NCI-H2227 treated with DMSO at 0.1 percent for 48 hours (cell line): ENCODE results near the gene LCLAT1.
A peak's percentile ranks its signal among the peaks of the same experiment; 100 is the strongest.

Source experiments
- DNase-seq: peaks from one replicate; lab custom pipeline; 2025; lab: John Stamatoyannopoulos, UW

Gene LCLAT1

DNA sequence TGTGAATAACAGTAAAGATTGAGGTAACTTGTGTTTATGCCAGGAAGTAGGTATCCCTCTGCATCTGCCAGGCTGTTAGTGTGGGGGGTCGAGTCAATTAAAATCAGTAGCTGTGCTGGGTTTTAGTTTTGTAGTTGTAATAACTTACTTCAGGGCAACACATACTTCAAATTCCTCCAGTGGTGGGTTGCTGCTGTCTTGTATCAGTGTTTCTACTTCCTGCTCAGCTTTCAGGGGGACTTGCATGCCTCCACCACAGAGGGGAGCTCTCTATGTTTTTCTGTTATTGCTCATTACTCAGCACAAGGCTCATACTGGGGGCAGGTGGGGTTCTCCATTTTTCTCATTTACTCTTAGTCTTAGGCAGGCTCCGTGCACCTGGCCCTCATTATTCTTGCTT is 223.4 kb downstream of the LCLAT1 start:
- no peak for DNase-seq

DNA sequence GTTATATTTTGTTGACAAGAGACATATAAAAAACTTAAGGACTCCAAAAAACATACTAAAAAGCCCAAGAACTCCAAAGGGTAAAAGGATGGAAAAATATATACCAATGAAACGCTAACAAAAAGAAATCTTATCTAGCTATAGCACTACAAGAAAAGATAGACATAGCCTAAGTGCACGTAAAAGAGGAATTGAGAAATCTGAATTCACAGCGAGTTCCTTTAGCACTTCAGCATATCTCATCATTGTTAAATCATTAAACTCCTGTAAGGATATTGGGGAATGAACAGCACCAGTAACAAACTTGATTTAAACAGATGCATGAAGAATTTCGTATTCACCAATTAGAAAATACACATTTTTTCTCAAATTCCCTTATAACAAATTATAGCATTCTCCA is 226.1 kb downstream of the LCLAT1 start:
- DNase-seq: no peak

DNA sequence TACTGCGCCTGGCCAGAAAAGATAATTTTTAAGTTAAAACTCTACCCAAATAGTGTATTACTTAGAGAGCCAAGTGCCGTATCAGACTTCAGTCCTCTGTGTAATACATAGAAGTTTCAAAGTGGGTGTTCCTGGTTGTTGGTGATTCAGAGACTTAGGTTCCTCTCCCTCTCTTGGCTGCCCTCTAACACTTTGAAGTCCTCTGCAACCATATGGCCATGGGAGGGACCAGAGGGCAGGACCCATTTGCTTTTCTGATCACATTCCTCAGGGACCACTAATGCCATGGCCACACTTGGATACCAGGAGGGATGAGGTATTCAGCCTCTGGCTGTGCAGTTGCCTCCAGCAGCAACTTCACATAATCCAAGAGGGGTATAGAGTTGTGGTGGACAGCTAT is 228.7 kb downstream of the LCLAT1 start:
- no peak for DNase-seq

DNA sequence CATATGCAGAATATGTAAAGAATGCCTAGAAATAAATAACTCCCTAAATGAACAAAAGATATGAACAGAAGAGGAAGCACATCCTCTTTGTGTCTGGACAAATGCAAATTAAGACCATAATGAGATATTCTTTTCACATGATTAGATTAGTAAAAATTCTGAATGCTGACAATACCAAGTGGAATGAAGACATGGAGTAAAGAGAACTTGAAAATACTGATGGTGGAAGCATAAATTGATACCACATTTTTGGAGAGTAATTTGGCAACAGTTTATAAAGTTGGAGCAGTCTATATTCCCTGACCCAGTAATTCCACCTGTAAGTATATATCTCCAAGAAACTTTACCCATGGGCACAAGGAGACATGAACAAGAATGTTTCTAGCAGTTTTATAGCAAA is 230.2 kb downstream of the LCLAT1 start:
- DNase-seq: no peak

DNA sequence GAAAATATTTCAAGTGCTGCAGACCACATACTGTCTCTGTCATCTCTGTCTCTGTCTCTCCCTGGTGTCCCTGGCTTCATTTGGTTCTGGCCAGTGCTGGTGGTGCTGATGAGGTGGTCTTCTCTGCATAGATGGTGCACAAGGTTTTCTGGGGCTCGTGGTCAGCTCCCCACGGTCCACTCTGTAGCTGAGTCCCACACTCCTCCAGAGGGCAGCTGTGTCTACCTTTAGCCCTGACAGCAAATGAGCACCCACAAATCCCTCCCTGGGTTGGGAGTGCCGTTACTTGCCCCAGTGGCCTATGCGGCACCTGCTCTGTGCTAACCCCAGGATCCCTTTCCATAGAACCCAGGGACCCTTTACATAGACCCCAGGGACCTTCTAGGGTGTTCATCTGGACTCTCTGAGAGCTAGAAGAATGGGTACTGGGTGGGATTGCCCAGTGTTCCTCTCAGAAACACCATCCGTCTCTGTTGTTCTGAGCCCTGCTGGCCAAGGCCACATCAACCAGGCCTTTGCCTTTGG is 230.9 kb downstream of the LCLAT1 start:
- DNase-seq: no peak

DNA sequence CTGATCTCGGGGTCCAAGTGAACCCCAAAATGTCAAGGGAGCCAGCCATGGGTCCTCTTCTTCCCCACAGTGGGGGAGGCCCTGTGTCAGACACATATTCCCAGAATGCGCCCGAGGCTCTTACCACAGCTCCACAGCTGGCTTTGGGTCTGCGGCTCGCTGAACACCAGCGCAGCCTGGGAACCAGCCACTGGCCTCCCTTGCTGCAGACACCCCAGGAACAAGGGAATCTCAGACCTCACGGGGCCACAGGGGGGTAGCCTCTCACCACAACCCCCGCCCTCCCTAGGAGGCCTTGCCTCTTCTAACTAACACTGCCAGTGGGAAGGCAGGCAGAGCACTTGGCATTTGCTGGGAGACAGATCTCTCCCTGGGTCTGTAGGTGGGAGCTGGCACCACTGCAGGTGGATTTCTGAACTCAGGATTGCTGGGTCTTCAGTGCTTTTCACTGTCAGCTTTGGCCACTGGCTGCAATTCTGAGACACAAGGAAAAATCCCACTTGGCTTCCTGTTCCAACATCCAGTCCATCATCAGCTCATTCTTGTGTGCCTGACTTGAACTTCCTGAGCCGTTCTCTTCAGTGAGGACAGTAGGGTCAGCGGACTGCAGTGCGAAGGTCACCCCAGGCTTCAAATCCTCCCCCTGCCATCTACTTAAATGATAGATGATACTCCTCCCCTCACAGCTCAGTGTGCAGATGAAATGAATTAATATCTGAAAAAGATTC is 231.5 kb downstream of the LCLAT1 start:
- DNase-seq: no peak

DNA sequence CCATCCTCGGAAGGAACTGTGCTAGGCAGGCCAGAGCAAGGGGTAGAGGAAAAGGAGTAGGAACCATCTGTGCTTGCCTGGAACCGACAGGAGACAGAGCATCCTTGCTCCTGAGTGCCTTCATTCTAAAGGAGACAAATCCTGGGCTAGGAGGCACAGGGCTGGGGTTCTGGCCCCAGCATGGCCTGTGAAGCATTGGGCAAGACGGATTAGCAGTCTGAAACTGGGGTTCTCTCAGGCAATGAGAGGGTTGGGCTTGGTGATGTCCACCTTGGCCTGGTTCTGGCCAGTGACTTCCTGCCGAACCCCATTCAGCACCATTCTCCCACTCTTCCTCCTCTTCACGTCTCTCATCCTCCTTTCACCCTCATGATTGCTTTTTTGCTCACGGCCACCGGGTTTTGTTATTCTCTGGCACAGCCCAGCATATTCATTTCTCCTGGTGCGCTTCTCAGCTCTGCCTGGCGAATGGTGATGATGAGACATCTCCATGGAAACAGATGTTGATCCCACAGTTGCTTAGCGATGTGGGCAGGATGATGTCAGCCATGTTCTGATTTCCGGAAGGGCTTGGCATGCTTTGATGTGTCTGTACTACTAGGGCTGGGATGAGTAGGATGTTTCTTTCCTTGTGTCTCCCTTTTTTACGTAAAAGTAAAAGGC is 232.5 kb downstream of the LCLAT1 start:
- no peak for DNase-seq

DNA sequence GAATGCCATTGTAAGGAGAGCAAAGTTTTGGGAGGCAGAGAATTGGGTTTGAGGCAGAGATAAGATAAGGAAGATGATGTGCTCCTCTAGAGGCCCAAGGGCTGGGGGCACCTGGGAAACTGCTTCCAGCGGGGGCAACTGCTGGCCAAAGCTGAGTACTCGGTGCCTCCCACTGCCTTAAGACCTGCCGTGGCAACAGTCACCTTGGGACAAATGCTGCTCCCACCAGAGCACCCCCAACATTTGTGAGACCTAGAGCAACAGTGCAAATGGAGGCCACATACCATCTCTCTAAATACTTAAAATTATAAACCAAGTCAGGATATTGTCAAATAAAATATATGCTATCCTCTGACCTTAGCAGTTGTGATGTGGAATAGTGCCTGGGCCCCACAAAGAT is 233.1 kb downstream of the LCLAT1 start:
- no peak for DNase-seq

DNA sequence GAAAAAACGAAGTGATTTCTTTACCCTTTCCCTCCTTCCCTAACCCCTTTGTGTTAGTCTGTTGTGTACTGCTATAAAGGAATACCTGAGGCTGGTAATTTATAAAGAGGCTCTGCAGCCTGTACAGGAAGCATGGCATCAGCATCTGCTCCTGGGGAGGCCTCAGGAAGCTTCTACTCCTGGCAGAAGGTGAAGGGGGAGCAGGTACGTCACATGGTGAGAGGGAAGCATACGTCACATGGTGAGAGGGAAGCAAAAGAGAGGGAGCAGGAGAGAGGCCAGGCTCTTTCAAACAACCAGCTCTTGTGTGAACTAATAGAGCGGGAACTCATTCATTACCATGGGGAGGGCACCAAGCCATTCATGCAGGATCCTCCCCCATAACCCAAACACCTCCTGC is 234.0 kb downstream of the LCLAT1 start:
- no peak for DNase-seq

DNA sequence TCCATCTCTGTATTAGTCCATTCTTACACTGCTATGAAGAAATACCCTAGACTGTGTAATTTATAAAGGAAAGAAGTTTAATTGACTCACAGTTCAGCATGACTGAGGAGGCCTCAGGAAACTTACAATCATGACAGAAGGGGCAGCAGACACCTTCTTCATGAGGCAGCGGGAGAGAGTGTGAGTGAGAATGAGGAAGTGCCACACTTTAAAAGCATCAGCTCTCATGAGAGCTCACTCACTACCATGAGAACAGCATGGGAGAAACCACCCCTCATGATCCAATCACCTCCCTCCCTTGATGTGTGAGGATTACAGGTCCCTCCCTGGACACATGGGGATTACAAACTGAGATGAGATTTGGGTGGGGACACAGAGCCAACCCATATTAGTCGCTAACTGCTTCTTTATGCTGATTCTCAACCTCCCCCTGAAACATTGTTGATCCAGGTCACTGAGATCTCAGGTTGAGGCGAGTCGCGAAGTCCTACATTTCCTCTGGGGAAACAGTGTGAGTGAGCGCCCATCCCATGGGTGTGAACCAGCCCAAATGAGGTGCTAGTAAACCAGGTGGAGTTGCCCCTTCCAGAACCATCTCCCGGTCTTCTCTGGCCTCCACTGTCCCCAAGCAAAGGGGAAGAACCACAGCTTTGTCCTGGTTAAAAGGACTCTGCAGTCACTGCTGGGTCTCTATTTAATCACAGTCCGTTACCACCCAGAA is 236.3 kb downstream of the LCLAT1 start:
- no peak for DNase-seq

DNA sequence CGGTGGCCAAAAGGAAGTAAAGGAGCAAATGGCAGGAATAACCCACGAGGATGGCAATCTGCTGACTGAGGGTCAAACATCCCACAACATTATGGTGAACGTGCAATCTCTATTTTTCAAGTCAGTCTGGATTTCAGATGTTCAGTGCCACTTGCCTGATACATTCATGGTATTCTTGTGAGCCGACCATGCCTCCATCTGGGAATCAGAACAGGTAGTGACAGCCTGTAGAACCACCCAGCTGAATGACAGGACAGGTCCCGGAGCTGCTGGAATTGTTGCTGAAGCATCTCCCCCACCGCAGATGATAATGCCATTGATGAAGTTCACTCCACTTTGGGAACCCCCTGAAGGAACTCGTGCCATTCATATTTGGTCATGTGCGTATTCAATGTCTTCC is 237.0 kb downstream of the LCLAT1 start:
- DNase-seq: no peak

DNA sequence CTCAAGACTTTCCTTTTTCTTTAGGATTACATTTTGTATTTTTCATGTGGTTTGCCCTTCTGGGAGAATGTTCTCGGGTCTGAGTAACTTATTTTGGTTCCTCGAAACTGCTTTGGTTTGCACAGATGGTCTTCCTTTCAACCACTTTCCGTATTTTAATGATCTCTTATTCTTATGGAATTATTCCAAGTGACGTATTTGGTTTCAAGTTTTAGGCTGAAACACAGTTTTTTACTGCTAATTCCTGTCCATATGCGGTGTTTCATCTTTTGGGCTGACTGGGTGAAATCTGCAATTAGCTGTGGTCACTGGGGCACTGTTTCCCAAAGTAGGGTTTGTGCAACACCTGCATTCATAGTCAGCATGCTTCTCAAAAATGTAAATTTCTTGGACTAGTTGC is 237.5 kb downstream of the LCLAT1 start:
- DNase-seq: no peak

DNA sequence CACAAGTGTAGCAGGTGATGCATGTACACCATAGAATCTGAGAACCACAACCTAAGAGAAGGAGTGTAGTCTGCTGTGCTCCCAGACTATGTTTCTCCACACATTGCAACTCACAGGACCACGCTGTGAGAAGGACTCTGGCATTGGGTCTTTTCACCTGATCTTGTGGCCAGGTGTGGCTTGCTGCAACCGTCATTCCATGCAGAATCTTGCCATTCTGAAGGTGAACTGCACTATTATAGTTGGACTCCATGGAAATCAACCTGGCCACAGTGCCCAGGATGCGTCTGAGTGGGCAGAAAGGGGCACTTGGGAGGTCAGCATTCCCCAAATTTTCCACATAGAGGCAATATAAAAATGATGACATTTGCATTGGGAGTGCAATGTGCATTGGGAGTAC is 237.9 kb downstream of the LCLAT1 start:
- DNase-seq: no peak

DNA sequence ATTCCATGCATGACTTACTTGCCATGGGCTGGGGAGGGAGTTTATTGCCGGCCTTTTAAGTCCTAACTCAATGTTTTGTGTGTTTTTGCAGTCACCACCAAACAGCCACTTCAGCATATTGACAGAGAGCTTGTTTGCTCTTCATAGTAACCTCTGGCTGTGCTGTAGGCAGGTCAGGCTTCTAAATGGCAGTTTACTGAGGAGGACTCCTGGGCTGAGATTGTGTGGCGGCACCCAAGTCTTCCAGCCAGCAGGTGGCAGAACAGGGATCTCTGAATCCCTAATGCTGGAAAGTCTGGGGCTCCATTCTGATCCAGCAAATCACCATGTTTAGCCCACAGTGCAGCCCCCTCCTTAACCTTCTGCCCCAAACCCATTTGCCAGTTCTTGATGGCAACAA is 239.0 kb downstream of the LCLAT1 start:
- DNase-seq: peak; percentile 47

DNA sequence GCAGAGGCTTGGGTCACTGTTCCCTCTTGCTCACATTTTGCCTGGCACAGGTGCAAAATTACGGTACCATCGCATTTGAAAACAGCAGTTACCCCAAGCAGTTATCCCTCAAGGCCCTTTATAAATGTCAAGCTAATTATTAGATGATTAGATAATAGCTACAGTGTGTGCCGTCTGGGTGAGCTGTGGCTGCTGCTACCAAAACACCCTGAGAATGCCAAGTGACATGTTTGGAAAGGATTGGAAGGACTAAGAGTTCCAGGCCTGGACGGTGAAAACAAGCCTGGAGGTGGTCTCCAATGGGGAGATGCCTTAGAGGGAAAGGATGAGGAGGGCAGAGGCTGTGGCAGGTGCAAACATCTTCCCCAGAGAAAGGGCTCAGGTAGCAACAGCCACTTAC is 239.6 kb downstream of the LCLAT1 start:
- no peak for DNase-seq

DNA sequence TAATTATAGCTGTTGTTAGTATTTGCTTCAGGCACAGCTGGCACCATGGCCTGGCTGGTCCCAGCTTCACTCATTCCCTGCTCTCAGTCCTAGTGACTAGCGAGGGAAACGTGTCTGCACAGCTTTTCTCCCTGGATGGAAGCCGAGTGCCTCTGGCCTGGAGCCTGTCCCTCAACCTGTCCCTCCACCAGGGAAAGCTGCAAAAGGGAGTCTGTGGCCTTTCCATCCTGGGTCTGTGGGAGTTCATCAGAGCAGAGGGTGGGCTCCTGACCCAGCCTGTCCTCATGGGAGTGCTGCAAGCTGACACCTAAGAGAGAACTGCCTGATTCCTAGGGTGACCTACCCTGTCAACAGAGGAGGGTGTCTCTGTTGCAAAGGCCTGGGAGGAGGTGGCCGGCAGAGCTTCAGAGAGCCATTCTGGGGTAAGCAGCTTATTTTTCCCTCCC is 241.9 kb downstream of the LCLAT1 start:
- peak; percentile 50 for DNase-seq

DNA sequence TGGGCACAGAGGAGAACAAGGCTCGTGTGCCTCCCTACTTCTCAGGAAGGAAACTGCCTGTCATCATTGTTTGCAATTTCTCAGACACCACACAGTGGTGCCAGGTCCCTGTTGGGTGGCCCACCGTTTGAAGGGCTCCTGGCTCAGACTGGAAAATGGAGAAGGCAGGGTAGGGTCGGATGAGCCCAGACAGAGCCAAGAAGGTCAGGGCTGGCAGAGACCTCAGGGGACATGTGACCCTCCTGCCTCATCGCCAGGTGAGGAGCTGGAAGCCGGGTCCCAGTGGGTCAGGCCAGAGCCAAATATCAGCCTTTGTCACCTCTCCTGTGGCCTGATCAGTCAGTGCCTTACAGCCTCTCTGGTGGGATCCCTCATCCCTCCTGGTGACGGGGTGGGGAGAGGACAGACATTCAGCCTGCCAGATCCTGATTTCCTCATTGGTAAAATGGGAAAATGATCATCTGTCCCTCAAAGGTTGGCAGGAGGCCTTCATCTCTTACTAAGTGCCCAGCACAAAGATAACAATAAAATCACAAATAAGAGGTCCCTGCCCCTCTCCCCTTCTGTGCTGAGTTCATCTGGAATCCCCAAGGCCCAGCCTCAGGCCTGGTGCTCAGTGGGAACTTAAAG is 242.6 kb downstream of the LCLAT1 start:
- no peak for DNase-seq

DNA sequence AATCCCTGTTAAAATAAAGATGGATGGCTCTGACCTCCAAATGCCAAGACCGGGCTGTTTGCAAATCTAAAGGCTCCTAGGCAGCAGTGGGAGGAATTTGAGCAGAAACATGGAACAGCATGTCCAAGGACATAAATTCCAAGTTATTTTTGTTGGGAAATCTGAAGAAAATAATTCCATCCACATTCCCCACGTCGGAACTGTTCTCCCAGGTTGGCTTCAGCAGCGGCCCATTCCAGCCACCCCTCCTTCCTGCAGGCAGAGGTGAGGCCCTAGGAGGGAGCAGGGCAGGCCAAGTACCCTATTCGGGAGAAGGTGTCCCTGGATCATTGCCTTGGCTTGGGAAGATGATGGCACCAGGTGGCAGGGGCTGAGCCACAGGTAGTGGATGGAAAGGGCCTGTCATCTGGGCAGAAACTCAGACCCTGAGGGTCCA is 243.1 kb downstream of the LCLAT1 start:
- no peak for DNase-seq

DNA sequence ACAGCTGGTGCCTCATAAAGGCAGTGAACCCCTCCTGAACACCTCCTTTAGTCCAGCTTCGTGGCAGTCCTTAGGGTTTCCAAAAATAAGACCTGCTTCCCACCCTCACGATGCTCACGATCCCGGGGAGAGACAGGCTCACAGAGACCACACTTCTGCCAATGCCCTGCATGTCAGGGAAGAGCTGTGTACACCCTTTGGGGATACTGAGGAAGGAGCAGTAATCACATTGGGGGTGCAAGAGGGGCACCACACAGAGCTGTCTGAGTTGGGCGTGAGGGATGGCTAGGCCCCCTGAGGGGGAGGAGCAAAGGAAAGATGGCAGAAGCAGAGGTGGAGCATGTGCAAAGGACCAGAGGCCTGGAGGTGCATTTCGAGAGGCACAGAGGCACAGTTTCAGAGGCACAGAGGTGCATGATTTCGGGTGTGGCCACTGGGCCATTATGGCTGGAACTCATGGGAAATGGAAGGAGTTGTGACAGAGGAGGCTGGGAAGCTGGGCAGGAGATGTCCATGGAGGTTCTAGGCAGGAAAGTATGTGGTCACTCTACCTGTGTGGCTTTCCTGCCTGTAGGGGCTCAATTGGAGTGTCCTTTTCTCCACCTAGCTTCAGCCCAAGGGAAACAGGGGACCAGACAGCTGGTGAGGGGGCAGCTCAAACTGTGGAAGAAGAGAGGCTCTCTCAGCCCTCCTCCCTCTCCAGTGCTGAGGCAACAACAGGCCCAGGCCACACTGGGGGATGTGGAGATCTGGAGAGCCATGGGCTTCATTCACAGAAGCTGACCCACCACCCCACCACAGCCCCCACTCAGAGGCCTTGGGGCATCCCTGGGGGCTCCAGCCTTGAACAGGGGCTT is 244.3 kb downstream of the LCLAT1 start:
- no peak for DNase-seq

DNA sequence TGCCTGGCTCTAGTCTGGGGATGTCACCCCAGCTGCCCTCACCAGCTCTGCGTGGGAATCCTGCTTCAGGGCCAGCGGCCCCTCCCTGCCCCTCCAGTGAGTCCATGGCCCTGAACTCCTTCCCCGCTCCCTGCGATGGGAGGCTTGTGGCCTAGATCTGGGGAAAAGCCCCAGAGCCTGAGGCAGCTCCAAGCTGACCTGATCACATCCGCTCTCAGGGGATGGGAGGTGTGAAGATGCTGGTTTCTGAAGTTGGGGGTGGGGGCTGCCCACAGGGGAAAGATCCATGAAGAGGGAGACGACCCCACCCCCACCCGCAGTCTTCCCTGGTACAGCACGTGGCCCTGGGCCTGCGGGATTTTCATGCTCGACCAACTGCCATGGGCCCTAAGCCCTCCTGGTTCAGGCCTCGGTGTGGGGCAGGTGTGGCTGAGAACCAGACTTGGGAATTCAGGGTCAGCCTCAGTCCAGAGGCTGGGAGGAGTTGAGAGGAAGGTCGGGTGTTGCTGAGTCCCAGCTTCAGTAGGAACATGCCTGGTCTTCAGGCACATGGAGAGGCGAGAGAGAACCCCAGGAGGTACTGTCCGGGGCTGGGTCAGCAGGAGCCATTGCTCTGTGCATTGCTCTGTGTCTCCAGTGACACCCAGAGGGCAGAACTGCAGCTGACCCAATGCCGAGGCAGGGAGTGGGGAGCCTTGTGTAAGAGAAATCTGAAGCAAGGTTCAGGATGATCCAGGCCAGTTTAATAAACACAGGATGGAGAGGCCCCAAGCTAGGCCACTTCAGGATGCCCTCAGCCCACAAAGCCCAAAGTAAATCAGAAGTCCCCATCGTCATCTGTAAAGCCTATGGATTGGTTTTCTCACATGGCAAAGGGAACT is 245.1 kb downstream of the LCLAT1 start:
- DNase-seq: no peak
